ENCODE results near the gene HECW1. TPM values are rescaled to one million over a fixed set of nuclear protein-coding genes. Genes with fewer than 3 reads are reported as not detected.

The HECW1 gene
- total and polyA plus RNA-seq, 2 experiments from 2014 or later = 11.0 to 21.8 TPM

DNA sequence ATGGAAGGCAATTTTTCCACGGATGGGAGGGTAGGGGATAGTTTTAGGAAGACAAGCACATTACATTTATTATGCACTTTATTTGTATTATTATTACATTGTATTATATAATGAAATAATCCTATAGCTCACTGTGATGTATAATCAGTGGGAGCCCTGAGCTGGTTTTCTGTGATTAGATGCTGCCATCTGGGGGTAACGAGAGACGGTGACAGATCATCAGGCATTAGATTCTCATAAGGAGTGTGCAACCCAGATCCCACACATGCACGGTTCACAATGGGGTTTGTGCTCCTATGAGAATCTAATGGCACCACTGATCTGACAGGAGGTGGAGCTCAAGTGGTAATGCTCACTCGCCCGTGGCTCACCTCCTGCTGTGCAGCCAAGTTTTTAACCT lies 366.6 kb downstream of the HECW1 start:
- H3K27ac ChIP-seq (ENCODE audit: low read depth) = no peak overlapping the region

More for the DNA sequence above, 366.6 kb downstream of the HECW1 start:
- peaks cover 16% of the 10 kb centered on the region for H3K9me3 Mint-ChIP-seq
- H4K20me1 ChIP-seq (replicated peaks; ENCODE audit: insufficient read depth) = no peaks in the 10 kb centered on the region
- no peaks in the 10 kb centered on the region for H3K79me2 ChIP-seq (replicated peaks; ENCODE audit: insufficient read depth)
- no peaks in the 10 kb centered on the region for H3F3A ChIP-seq (replicated peaks; ENCODE audit: low read depth)
- no peak overlapping the region for H3K4me3 ChIP-seq
- DNase-seq (ENCODE audit: low spot score) = no peak
- H3K27me3 ChIP-seq (ENCODE audit: insufficient read depth) = no peaks in the 10 kb centered on the region
- TF ChIP-seq EZH2phosphoT487 (IDR thresholded peaks at IDR 0.05; ENCODE audit: unreplicated experiment) (no peak), CREB1 (CRISPR knock-in tag; IDR thresholded peaks at IDR 0.05; ENCODE audit: low read depth) (no peak), ZNF331 (CRISPR knock-in tag; IDR thresholded peaks at IDR 0.05; ENCODE audit: low read depth) (no peak), EZH2 (IDR thresholded peaks at IDR 0.05; ENCODE audit: low read depth, unreplicated experiment) (no peak)
- TF ChIP-seq, protein P1, sequence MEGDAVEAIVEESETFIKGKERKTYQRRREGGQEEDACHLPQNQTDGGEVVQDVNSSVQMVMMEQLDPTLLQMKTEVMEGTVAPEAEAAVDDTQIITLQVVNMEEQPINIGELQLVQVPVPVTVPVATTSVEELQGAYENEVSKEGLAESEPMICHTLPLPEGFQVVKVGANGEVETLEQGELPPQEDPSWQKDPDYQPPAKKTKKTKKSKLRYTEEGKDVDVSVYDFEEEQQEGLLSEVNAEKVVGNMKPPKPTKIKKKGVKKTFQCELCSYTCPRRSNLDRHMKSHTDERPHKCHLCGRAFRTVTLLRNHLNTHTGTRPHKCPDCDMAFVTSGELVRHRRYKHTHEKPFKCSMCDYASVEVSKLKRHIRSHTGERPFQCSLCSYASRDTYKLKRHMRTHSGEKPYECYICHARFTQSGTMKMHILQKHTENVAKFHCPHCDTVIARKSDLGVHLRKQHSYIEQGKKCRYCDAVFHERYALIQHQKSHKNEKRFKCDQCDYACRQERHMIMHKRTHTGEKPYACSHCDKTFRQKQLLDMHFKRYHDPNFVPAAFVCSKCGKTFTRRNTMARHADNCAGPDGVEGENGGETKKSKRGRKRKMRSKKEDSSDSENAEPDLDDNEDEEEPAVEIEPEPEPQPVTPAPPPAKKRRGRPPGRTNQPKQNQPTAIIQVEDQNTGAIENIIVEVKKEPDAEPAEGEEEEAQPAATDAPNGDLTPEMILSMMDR (conservative IDR thresholded peaks at IDR 0.05; ENCODE audit: low read depth in 2 of 2) = peak in 1 of 2 experiments; percentile 28; a peak in 3 of 4 replicates
- TF ChIP-seq, protein P2, sequence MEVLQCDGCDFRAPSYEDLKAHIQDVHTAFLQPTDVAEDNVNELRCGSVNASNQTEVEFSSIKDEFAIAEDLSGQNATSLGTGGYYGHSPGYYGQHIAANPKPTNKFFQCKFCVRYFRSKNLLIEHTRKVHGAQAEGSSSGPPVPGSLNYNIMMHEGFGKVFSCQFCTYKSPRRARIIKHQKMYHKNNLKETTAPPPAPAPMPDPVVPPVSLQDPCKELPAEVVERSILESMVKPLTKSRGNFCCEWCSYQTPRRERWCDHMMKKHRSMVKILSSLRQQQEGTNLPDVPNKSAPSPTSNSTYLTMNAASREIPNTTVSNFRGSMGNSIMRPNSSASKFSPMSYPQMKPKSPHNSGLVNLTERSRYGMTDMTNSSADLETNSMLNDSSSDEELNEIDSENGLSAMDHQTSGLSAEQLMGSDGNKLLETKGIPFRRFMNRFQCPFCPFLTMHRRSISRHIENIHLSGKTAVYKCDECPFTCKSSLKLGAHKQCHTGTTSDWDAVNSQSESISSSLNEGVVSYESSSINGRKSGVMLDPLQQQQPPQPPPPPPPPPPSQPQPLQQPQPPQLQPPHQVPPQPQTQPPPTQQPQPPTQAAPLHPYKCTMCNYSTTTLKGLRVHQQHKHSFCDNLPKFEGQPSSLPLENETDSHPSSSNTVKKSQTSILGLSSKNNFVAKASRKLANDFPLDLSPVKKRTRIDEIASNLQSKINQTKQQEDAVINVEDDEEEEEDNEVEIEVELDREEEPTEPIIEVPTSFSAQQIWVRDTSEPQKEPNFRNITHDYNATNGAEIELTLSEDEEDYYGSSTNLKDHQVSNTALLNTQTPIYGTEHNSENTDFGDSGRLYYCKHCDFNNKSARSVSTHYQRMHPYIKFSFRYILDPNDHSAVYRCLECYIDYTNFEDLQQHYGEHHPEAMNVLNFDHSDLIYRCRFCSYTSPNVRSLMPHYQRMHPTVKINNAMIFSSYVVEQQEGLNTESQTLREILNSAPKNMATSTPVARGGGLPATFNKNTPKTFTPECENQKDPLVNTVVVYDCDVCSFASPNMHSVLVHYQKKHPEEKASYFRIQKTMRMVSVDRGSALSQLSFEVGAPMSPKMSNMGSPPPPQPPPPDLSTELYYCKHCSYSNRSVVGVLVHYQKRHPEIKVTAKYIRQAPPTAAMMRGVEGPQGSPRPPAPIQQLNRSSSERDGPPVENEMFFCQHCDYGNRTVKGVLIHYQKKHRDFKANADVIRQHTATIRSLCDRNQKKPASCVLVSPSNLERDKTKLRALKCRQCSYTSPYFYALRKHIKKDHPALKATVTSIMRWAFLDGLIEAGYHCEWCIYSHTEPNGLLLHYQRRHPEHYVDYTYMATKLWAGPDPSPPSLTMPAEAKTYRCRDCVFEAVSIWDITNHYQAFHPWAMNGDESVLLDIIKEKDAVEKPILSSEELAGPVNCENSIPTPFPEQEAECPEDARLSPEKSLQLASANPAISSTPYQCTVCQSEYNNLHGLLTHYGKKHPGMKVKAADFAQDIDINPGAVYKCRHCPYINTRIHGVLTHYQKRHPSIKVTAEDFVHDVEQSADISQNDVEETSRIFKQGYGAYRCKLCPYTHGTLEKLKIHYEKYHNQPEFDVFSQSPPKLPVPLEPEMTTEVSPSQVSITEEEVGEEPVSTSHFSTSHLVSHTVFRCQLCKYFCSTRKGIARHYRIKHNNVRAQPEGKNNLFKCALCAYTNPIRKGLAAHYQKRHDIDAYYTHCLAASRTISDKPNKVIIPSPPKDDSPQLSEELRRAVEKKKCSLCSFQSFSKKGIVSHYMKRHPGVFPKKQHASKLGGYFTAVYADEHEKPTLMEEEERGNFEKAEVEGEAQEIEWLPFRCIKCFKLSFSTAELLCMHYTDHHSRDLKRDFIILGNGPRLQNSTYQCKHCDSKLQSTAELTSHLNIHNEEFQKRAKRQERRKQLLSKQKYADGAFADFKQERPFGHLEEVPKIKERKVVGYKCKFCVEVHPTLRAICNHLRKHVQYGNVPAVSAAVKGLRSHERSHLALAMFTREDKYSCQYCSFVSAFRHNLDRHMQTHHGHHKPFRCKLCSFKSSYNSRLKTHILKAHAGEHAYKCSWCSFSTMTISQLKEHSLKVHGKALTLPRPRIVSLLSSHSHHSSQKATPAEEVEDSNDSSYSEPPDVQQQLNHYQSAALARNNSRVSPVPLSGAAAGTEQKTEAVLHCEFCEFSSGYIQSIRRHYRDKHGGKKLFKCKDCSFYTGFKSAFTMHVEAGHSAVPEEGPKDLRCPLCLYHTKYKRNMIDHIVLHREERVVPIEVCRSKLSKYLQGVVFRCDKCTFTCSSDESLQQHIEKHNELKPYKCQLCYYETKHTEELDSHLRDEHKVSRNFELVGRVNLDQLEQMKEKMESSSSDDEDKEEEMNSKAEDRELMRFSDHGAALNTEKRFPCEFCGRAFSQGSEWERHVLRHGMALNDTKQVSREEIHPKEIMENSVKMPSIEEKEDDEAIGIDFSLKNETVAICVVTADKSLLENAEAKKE (CRISPR knock-in tag; IDR thresholded peaks at IDR 0.05) = no peak
- TF ChIP-seq, protein P3, sequence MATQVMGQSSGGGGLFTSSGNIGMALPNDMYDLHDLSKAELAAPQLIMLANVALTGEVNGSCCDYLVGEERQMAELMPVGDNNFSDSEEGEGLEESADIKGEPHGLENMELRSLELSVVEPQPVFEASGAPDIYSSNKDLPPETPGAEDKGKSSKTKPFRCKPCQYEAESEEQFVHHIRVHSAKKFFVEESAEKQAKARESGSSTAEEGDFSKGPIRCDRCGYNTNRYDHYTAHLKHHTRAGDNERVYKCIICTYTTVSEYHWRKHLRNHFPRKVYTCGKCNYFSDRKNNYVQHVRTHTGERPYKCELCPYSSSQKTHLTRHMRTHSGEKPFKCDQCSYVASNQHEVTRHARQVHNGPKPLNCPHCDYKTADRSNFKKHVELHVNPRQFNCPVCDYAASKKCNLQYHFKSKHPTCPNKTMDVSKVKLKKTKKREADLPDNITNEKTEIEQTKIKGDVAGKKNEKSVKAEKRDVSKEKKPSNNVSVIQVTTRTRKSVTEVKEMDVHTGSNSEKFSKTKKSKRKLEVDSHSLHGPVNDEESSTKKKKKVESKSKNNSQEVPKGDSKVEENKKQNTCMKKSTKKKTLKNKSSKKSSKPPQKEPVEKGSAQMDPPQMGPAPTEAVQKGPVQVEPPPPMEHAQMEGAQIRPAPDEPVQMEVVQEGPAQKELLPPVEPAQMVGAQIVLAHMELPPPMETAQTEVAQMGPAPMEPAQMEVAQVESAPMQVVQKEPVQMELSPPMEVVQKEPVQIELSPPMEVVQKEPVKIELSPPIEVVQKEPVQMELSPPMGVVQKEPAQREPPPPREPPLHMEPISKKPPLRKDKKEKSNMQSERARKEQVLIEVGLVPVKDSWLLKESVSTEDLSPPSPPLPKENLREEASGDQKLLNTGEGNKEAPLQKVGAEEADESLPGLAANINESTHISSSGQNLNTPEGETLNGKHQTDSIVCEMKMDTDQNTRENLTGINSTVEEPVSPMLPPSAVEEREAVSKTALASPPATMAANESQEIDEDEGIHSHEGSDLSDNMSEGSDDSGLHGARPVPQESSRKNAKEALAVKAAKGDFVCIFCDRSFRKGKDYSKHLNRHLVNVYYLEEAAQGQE (IDR thresholded peaks at IDR 0.05; ENCODE audit: unreplicated experiment) = no peak
- TF ChIP-seq, protein P4, sequence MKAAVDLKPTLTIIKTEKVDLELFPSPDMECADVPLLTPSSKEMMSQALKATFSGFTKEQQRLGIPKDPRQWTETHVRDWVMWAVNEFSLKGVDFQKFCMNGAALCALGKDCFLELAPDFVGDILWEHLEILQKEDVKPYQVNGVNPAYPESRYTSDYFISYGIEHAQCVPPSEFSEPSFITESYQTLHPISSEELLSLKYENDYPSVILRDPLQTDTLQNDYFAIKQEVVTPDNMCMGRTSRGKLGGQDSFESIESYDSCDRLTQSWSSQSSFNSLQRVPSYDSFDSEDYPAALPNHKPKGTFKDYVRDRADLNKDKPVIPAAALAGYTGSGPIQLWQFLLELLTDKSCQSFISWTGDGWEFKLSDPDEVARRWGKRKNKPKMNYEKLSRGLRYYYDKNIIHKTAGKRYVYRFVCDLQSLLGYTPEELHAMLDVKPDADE (IDR thresholded peaks at IDR 0.05) = no peak
- H2AFZ ChIP-seq = no peak overlapping the region
- H3K27me3 Mint-ChIP-seq (ENCODE audit: insufficient read depth, low read depth, poor library complexity) = peaks cover 6% of the 10 kb centered on the region
- no peak overlapping the region for H3K4me3 Mint-ChIP-seq
- ATAC-seq = no peak
- no peaks in the 10 kb centered on the region; the same call in 1 of the 2 replicates for H3K36me3 ChIP-seq (ENCODE audit: insufficient read depth)
- peaks cover 15% of the 10 kb centered on the region for H3K36me3 Mint-ChIP-seq (ENCODE audit: low read depth)
- no peak overlapping the region for H3K4me2 ChIP-seq
- no peaks in the 10 kb centered on the region for H3K4me1 ChIP-seq (ENCODE audit: insufficient read depth)
- no peaks in the 10 kb centered on the region for H3K9me2 ChIP-seq (ENCODE audit: insufficient read depth)
- H3K27ac Mint-ChIP-seq = no peak overlapping the region
- H3K4me1 Mint-ChIP-seq = peaks cover 4% of the 10 kb centered on the region
